HG03342 (cell line): ENCODE data around the gene SIRPA.

ENCODE experiments used
- ATAC-seq: cut with Tn5 transposase; IDR thresholded peaks from one replicate; pipeline ENCODE4 v1.9.1; 2021; ENCODE audit warnings: mild to moderate bottlenecking, moderate library complexity; ENCODE audit not compliant: unreplicated experiment

SIRPA gene

DNA sequence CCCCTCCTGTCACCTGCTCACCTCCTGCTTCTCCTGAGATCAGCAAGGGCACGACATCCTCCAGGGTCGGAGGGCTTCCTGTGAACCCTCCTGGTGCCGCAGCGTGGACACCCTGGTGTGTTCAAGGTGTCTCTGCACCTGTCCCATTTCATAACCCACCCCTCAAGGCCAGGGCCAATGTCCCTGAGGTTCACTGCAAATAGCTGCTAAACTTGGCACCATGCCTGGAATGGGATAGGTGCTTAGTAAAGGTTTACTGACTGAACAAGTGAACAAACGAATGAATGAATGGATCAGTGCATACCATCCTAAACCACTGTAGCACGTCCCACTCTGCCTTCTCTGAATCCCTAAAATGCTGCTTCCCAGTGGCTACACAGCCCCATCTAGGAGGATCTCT lies 35.0 kb downstream of the SIRPA start:
- no peak for ATAC-seq

DNA sequence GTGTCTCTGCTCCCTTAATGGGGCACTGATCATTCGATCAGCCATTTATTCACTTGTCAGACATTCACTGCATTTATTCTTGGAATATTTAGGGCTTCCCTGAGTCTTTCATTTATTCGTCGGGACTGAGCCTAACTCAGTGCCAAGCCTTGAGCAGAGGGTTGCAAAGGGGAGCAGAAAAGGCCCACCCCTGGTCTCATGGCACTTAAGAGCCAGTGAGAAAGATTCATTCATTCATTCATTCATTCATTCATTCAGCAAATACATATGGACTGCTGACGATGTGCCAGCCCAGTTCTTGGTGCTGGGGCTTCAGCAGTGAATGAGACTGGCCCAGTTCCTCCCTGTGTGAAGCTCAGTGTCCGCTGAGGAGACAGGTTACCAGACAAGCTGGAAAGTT lies 36.6 kb downstream of the SIRPA start:
- ATAC-seq, result no peak

DNA sequence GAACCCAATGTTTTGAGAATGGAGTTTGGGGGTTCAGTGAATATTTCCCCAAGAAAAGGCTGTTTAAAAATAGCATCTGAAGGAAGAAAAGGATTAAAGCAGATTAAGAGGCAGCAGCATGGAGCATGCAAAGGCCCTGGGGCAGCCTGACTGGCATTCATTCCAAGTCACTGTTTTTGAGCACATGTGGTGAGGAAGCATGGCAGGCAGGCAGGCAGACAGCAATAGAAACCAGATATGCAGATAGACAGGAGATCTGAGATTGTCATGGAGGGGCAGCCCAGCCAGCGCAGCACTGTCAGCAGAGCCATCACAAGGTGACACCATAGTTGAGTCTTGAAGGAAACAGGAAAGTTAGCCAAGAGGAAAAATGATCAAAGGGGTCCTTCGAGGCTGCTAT lies 37.8 kb downstream of the SIRPA start:
- no peak for ATAC-seq

DNA sequence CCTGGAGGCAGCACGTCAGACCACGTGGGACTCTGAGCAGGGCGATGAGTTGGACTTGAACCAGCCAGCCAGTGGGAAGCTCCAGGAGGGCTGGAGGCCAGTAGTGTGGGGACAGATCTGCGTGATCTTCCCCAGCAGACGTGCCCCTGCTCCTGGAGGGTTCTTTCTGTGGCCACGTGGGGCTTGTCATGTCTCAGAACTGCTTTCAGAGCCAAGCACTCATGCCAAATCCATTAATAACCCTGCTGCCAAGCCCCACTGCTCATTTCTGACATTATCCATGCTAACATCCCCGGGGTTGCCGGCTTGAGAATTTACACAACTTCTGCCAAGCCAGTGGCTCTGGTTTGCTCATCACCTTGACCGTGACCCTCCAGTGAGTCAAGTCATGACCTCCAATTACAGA lies 38.3 kb downstream of the SIRPA start:
- no peak for ATAC-seq

DNA sequence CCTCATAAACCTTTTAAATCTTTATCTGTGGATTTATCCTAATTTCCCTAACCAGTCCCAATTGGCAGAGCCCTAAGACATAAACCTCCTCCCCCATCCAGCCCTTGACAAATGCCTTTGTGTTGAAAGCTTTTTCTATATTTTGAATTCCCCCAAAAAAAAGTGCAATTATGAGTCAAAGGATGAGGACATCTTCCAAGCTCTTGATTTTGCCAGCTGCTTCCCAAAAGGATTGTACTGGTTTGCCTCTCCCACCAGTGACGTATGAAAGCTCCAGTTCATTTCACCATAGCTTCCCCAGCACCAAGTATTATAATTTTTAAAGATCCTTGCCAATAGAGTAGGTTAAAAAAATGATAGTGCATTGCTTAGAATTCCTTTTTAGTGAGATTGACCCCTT lies 38.9 kb downstream of the SIRPA start:
- no peak for ATAC-seq

DNA sequence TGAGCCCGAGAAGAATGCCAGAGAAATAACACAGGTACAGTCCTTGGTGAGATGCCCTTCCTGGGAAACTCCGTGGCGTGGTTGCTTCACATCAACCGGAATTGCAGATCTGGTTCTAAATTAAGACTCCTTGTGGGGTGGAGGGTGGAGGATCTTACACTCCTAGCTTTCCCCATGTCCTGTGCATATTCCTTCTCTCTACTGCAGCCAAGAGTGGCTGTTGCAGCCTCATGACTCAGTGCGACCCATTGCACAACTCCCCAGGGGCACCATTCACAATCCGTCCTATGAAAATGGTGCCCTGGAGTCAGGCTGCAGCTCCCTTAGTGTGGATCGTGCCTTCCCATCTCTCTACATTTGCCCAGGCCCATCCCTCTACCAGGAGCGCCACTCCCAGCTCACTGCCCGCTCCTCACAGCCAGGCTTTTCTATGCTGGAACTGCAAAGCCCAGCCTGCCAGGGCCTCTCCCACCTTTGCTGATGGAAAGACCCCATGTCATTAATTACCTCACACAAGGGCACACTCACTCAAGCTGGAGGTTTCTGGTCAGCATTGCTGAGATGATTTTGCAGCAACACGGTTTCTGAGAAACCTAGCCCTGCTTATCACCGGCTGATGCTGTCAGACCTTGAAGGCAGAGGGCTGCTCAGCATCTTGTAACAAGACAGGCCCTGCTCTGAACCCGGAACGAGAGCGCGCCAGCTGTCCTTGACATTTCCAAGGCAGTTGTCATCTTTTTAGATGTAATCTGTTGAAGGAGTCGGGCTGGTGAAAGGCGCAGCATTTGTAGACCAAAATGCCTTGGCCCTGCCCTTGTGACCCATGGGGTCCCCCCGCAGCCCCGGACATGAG lies 39.7 kb downstream of the SIRPA start:
- no peak for ATAC-seq

DNA sequence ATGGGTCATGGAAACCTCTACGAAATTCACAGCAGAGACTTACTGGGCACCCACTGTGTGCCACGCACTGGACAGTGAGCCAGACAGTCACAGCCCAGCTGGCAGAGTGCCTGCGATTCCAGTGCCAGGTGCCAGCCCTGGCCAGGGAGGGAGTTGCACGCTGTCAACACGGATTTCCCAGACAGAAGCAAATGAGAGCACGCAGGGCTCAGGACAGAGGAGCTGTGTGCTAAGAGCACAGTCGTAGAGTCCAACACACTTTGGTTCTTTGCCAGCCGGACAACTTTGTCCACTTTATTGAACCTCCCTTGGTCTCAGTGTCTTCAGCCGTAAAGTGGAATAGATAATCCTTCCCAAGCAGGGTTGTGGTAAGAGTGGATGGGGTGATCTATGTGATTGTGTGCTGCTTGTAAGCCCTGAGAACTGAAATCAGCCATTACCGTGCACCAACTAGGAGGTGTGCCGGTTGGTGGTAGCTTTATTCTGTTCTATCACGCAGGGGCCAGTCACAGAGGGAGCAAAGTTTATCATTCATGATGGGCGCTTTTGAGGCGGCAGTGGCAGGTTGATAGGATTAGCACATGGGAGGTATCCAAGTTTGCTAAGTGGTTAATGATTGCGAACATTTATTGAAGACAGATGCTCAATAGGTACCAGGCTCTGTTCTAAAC lies 40.6 kb downstream of the SIRPA start:
- ATAC-seq, result no peak

DNA sequence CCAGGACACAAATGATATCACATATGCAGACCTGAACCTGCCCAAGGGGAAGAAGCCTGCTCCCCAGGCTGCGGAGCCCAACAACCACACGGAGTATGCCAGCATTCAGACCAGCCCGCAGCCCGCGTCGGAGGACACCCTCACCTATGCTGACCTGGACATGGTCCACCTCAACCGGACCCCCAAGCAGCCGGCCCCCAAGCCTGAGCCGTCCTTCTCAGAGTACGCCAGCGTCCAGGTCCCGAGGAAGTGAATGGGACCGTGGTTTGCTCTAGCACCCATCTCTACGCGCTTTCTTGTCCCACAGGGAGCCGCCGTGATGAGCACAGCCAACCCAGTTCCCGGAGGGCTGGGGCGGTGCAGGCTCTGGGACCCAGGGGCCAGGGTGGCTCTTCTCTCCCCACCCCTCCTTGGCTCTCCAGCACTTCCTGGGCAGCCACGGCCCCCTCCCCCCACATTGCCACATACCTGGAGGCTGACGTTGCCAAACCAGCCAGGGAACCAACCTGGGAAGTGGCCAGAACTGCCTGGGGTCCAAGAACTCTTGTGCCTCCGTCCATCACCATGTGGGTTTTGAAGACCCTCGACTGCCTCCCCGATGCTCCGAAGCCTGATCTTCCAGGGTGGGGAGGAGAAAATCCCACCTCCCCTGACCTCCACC lies 42.2 kb downstream of the SIRPA start:
- no peak for ATAC-seq

DNA sequence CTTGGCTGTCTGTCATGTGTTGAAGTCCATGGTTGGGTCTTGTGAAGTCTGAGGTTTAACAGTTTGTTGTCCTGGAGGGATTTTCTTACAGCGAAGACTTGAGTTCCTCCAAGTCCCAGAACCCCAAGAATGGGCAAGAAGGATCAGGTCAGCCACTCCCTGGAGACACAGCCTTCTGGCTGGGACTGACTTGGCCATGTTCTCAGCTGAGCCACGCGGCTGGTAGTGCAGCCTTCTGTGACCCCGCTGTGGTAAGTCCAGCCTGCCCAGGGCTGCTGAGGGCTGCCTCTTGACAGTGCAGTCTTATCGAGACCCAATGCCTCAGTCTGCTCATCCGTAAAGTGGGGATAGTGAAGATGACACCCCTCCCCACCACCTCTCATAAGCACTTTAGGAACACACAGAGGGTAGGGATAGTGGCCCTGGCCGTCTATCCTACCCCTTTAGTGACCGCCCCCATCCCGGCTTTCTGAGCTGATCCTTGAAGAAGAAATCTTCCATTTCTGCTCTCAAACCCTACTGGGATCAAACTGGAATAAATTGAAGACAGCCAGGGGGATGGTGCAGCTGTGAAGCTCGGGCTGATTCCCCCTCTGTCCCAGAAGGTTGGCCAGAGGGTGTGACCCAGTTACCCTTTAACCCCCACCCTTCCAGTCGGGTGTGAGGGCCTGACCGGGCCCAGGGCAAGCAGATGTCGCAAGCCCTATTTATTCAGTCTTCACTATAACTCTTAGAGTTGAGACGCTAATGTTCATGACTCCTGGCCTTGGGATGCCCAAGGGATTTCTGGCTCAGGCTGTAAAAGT lies 43.5 kb downstream of the SIRPA start:
- ATAC-seq, result no peak

DNA sequence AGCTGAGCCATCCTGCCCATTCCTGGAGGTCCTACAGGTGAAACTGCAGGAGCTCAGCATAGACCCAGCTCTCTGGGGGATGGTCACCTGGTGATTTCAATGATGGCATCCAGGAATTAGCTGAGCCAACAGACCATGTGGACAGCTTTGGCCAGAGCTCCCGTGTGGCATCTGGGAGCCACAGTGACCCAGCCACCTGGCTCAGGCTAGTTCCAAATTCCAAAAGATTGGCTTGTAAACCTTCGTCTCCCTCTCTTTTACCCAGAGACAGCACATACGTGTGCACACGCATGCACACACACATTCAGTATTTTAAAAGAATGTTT lies 44.0 kb downstream of the SIRPA start:
- ATAC-seq, result no peak

DNA sequence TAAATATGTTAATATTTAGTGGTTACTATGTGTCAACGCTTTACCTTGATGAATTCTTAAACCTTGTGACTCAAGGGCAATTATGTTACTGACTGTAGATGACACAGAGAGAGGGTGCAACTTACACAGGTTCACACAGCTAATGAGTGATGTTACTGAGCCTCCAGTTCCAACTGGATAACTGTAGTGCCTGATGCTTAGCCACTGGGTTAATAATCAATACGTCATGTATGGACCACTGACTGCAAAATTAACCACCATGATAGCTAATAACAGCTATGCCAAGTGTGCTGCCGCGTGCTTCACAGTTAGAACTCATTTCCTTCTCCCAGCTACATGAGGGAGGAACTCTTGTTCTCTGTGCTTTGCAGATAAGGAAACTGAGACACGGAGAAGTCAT lies 45.4 kb downstream of the SIRPA start:
- ATAC-seq, result no peak

DNA sequence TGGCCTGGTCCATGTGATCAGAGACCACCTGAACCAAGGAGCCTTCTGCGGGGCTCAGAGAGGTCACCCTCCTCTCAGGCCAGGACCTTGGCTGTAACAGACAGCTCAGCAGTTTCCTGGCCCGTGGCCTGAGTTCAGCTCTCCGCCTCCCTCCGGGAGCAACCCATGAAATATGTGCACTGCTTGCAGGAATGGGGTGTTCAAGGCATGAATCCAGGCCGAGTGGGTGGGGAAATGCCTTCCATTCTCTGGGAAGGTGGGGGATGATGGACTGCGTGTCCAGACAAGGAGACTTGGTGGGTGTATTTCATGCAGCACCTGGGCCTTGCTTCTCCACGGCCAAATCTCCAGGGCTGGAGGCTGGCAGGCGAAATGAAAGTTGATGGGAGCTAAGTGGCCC lies 46.0 kb downstream of the SIRPA start:
- ATAC-seq, result no peak

DNA sequence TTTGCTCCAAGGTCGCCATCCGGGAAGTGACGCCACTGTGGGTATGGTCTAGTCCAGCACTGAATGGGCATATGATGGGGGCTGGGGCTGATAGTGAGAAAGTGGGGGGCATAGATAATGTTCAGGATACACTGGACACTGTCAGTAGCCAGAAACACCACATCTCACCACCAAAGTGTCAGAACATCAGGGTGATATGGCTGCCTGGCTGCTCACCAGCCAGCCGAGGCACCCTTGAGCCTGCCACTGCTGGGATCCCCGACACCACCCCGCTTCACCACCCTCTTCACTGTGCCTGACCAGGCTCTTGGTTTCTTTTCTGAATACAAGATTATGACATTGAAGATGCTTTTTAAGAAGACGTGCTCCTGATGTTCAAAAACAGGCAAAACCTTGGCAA lies 46.9 kb downstream of the SIRPA start:
- ATAC-seq, result no peak

DNA sequence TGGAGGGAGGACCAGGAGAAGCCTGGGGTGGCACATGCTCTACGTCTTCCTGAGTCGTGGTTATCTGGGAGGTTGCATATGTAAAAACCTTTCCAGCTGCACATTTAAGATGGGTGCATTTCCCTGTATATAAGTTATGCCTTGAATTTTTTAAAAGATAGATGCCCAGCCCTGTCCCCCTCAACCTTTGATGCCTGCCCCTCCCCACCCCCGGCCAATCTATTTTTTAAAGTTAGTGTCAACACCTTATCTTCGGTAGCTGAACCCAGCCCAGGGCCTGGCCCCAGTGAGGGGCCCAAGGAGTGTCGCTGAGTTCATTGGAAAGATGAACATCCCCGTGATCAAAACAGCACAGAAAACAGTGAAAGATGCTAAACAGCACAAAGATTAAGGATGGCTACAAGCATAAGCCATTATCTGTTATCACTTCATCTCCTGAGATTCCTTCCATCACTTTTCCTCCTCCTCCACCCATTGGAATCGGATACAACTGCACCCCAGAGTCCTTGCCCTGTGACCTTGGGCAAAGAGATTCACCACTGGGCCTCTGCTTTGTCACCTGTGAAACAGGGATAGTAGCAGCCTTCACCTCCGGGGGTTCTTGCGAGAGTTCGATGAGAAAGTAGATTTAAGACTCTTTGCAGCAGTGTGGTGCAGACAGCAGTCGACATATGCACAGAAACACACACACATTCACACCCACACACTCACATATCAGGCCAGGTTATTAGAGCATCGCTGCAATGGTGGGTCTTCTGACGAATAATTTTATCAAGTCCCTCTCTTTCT lies 47.5 kb downstream of the SIRPA start:
- ATAC-seq, result no peak

DNA sequence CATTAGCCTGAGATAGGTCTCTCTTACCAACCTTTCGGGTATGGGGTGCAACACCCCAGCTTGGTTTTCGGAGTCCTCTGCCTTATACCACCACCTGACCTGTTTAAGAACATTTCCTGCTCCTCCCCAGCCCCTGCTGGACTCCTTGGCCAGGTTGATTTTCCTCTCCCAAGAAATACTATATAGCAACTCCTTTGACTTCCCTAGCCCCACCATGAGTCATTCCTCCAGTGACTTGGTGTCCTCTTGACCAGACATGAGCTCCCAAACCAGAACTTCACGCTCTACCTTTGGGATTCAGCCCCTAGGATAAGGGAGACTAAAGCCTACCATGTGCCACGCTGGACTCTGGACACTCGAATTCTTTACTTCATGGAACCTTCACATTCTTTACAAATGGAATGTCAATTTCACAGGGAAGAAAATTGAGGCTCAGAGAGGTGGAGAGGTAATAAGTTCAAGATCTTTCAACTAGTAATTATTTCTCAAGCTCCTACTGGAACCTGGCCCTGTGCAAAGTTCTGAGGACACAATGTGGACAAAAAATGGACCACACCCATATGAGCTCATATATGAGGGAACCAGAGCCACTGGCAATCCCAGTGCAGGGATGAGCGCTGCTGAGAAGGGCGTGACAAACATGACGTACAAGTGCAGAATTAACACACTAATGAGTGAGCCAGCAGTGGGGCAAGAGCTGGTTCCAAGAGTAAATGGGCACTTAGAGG lies 48.2 kb downstream of the SIRPA start:
- no peak for ATAC-seq

DNA sequence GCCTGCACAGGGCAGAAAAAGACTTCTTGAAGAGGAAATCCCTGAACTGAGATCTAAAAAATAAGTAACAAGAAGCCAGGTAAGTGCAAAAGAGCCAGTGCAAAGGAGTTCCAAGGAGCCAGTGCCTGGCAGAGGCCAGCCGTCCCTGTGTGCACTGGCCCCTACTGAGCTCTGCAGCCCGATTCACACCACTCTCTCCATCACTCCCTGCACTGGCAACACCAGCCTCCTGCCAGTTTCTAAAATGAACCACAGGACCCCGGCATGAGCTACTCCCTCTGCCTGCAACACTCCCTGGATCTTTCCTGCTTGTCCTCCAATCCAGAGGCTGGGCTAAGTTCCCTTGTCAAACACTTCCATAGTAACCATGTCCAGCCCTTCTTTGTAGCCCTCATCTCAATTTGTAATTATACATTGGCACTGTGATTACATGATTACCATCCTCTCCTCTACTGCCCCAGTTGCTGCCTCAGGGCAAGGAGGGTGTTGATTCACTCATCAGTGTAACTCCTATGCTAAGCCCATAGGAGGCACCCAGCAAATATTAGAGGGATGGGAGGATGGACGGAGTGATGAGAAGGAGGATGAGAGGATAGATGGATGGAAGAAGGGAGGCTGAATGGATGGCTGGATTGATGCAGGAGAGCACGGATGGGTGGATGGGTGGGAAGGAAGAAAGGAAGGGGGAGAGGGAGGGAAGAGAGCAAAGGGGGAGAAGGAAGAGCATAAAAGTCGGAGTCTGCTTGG lies 49.3 kb downstream of the SIRPA start:
- no peak for ATAC-seq

DNA sequence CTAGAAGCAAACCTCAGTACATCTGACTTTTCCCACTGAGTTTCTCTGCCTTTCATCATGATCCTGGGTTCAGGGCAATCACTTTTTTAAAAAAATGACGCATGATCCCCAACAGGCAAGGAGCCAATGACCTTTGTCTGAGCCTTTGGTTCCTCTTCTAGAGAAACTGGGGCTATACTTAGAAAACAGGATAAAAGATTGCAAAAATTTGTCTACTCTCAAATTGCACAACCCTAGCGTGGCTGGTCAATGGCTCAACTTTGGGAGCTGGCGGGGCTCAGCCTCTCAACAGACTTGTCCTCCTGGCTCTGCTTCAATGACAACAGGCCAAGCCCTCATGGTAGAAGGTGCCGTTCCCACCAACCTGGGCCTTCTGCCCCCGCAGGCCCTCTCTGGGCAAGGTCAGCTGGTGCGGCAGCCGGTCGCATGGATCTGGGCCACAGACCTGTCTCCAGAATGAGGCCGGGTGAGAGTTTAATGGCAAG lies 50.0 kb downstream of the SIRPA start:
- no peak for ATAC-seq

DNA sequence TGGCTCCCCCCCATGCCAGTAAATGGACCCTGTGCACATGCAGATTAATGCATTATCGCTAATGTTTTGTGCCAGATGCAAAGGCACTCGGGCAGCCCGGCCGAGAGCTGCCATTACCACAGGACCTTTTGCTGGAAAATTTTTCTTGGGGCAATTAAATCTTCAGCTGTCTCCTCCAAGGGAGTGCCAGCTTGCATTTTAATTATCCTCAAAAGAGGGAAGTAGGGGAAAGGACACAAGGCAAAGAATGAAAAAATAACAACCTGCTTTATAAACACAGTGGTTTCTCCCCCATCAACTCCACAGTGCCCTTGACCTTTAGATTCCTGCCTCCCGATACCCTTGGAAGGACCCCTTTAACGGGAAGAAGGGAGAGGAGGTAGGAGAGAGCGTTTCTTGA lies 50.5 kb downstream of the SIRPA start:
- ATAC-seq, result no peak

DNA sequence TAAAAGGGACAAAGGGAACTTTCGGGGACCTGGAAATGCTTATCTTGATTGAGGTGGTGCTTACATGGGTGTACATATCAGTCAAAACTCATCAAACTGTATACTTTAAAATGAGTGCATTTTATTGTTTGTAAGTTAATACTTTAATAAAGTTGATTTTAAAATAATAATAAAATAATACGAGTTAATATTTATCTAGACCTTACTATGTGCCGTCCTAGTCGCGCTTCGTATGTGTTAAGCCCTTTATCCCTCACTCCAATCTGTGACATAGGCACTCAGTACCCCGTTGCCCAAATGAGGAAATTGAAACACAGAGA lies 51.2 kb downstream of the SIRPA start:
- no peak for ATAC-seq
